Hematopoietic multipotent progenitor cell treated with erythropoietin and hydrocortisone succinate and interleukin-3 and kit ligand, for 15 days (in vitro differentiated cells): ENCODE measurements around the gene UBL3.

Experiments used
- DNase-seq: peaks from one replicate; pipeline ENCODE4 v3.0.0-alpha.2; 2015; ENCODE audit warnings: low spot score

UBL3 gene

GRCh38 chr13:29808264-29808663, 42.2 kb downstream of the UBL3 start:
- no peak for DNase-seq

- DNase-seq, result no peak
These were observed 44.1 kb downstream of the UBL3 start for GRCh38 chr13:29805994-29806979.

- DNase-seq, result no peak
These were observed 47.2 kb downstream of the UBL3 start for GRCh38 chr13:29803221-29803620.

GRCh38 chr13:29802621-29803020, 47.8 kb downstream of the UBL3 start:
- no peak for DNase-seq

GRCh38 chr13:29801737-29802305, 48.6 kb downstream of the UBL3 start:
- no peak for DNase-seq

GRCh38 chr13:29801102-29801501, 49.3 kb downstream of the UBL3 start:
- no peak for DNase-seq

- no peak for DNase-seq
These were observed 49.7 kb downstream of the UBL3 start for GRCh38 chr13:29800687-29801086.

- DNase-seq, result no peak
These were observed 51.4 kb downstream of the UBL3 start for GRCh38 chr13:29799041-29799440.

GRCh38 chr13:29791997-29792780, 58.2 kb downstream of the UBL3 start:
- DNase-seq, result no peak

GRCh38 chr13:29791508-29791907, 58.9 kb downstream of the UBL3 start:
- no peak for DNase-seq

- DNase-seq, result no peak
These were observed 63.7 kb downstream of the UBL3 start for GRCh38 chr13:29786698-29787097.

- no peak for DNase-seq
These were observed 64.4 kb downstream of the UBL3 start for GRCh38 chr13:29785978-29786377.

GRCh38 chr13:29782798-29783197, 67.6 kb downstream of the UBL3 start:
- DNase-seq, result no peak

- DNase-seq, result no peak
These were observed 75.6 kb downstream of the UBL3 start for GRCh38 chr13:29774830-29775229.

GRCh38 chr13:29771247-29771646, 79.2 kb downstream of the UBL3 start:
- peak; percentile 30 for DNase-seq

- DNase-seq, result no peak
These were observed 83.4 kb downstream of the UBL3 start for GRCh38 chr13:29767006-29767405.

GRCh38 chr13:29763436-29764180, 86.8 kb downstream of the UBL3 start:
- peak; percentile 41 for DNase-seq

GRCh38 chr13:29761815-29762214, 88.6 kb downstream of the UBL3 start:
- no peak for DNase-seq

- no peak for DNase-seq
These were observed 89.3 kb downstream of the UBL3 start for GRCh38 chr13:29761160-29761559.

- no peak for DNase-seq
These were observed 89.9 kb downstream of the UBL3 start for GRCh38 chr13:29760544-29760943.

GRCh38 chr13:29758531-29759114, 91.8 kb downstream of the UBL3 start:
- no peak for DNase-seq

GRCh38 chr13:29756506-29756905, 93.9 kb downstream of the UBL3 start:
- no peak for DNase-seq
